ENCODE data around the gene PKNOX1.

GRCh38 chr21:43024439-43025136 is 50.2 kb downstream of the PKNOX1 start:
- TF ChIP-seq CREB1 (CRISPR knock-in tag; IDR thresholded peaks at IDR 0.05; ENCODE audit: low read depth) (no peak), CTCF (conservative IDR thresholded peaks at IDR 0.05; ENCODE audit: low read depth in 2 of 2) (no peak), EZH2phosphoT487 (IDR thresholded peaks at IDR 0.05; ENCODE audit: unreplicated experiment) (no peak), EZH2 (IDR thresholded peaks at IDR 0.05; ENCODE audit: low read depth, unreplicated experiment) (no peak), ZNF114 (CRISPR knock-in tag; IDR thresholded peaks at IDR 0.05) (no peak)

Data from GM23338 (cell line).